H4 (cell line): ENCODE measurements around the gene CBX3. TPM values are rescaled to one million over a fixed set of nuclear protein-coding genes. Genes with fewer than 3 reads are reported as not detected.
"Not testable (repeated sequence)": the region's sequence is repeated elsewhere in the genome, so short reads cannot be mapped to it uniquely, and the experiment has no call there.

ENCODE experiments used
- DNase-seq: peaks from one replicate; pipeline ENCODE4 v3.0.0-alpha.2; 2015; ENCODE audit warnings: low spot score
- total RNA-seq: library from RNA; depleted of rRNA; stranded (reverse); fragments of >200 nt; shearing (Covaris generic); gene quantifications from 2 replicates; pipeline ENCODE4 v1.2.3, GENCODE V29; 2014; rRNA removed

The CBX3 gene
- total RNA-seq = 516 and 552 TPM in 2 replicates

DNA sequence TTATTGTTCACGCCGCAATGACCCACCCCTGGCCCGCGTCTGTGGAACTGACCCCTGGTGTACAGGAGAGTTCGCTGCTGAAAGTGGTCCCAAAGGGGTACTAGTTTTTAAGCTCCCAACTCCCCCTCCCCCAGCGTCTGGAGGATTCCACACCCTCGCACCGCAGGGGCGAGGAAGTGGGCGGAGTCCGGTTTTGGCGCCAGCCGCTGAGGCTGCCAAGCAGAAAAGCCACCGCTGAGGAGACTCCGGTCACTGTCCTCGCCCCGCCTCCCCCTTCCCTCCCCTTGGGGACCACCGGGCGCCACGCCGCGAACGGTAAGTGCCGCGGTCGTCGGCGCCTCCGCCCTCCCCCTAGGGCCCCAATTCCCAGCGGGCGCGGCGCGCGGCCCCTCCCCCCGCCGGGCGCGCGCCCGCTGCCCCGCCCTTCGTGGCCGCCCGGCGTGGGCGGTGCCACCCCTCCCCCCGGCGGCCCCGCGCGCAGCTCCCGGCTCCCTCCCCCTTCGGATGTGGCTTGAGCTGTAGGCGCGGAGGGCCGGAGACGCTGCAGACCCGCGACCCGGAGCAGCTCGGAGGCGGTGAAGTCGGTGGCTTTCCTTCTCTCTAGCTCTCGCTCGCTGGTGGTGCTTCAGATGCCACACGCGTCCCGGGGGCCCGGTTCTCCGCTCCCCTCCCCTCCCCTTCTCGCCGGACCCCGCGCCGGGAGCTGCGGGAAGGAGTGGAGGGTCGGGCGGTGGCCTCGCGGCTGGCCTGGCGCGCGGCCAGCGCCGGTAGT, at the start of gene CBX3:
CBX3 (plus strand) TSS at position 499 of the 772 bp plus-strand sequence. CDS start 1,254 bp downstream, outside the sequence.
- DNase-seq = peak; percentile 96

DNA sequence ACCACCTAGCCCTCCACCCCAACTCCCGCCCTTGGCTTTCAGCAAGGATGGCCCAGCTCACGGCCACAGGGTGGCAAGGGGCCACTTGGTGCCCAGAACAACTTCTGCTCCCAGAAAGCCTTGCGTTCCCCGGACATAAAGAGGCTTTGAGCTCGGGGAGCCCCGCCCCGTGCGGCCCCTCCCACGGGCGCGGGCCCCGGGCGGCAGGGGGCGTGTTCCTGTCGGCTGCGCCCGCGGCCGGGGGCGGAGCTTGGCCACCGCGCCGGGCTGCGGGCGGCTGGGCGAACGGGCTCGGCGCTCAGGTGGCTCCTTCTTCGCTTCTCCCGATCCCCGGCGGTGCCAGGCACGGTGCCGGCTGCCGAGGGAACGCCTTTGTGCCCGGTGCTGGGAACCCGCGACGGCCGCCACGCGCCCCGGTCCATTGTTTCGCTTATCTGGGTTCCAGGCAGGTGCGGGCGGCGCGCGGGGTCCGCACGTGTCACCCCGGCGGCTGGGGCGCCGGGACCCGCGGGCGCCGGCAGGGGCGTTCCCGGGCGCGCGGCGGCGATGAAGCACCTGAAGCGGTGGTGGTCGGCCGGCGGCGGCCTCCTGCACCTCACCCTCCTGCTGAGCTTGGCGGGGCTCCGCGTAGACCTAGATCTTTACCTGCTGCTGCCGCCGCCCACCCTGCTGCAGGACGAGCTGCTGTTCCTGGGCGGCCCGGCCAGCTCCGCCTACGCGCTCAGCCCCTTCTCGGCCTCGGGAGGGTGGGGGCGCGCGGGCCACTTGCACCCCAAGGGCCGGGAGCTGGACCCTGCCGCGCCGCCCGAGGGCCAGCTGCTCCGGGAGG, 49.4 kb upstream of the CBX3 start, which contains the start of gene NFE2L3:
NFE2L3 (plus strand) TSS at position 246 of the 829 bp plus-strand sequence; CDS start at position 547, 301 bp downstream.
- DNase-seq = peak; percentile 81

DNA sequence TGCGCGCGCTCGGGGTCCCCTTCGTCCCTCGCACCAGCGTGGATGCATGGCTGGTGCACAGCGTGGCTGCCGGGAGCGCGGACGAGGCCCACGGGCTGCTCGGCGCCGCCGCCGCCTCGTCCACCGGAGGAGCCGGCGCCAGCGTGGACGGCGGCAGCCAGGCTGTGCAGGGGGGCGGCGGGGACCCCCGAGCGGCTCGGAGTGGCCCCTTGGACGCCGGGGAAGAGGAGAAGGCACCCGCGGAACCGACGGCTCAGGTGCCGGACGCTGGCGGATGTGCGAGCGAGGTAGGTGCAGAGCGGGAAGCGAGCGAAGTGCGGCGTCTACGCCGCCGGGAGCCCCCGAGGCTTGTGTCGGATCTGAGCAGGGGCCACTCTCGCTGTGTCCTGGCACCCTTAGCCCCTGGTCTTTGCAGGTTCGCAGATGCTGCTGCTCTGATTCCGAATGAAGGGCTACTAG, 48.7 kb upstream of the CBX3 start:
- DNase-seq = not testable (repeated sequence)

- DNase-seq = no peak
Measured at GRCh38 chr7:26153241-26153822, 48.2 kb upstream of the CBX3 start.

DNA sequence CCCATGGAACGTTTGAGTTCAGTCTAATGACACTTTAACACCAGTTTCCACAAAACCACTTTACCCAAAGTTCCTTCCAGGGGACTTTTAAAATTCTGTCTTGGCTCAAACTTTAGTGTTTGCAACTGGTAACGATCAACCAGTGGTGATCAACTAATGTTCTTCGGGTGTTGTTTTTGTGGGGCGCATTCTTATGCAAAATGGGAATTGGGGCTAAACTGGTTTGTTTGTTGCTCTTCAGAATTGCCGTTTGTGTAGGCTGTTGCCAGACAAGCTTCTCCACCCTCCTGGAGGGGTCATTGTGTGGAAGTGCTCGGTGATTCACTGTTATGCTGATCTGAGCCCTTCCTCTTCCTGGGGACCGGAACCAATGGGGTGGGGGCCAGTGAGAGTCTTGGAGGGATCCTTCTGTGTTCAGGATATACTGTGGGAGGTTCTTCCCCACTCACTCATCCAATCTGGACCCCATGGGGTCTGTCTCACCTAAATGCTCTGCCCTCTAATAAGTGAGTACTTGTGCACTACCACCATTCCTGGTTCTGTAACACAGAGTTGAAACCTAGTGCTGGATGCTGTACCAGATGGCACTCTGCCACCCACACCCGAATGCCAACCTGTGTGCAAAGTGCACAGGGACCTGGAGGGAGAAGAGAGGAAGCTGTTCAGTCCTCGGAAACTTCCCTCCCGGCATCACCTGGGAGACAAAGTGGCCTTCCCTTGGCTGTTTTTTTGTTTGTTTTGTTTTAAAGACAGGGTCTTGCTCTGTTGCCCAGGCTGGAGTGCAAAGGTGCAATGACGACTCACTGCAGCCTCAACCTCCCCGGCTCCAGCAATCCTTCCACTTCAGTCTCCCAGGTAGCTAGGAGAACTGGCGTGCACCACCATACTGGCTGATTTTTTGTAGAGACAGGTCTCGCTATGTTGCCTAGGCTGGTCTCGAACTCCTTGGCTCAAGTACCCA, 47.4 kb upstream of the CBX3 start:
- no peak for DNase-seq

GRCh38 chr7:26155531-26156375, 45.8 kb upstream of the CBX3 start:
- DNase-seq = peak; percentile 85

DNA sequence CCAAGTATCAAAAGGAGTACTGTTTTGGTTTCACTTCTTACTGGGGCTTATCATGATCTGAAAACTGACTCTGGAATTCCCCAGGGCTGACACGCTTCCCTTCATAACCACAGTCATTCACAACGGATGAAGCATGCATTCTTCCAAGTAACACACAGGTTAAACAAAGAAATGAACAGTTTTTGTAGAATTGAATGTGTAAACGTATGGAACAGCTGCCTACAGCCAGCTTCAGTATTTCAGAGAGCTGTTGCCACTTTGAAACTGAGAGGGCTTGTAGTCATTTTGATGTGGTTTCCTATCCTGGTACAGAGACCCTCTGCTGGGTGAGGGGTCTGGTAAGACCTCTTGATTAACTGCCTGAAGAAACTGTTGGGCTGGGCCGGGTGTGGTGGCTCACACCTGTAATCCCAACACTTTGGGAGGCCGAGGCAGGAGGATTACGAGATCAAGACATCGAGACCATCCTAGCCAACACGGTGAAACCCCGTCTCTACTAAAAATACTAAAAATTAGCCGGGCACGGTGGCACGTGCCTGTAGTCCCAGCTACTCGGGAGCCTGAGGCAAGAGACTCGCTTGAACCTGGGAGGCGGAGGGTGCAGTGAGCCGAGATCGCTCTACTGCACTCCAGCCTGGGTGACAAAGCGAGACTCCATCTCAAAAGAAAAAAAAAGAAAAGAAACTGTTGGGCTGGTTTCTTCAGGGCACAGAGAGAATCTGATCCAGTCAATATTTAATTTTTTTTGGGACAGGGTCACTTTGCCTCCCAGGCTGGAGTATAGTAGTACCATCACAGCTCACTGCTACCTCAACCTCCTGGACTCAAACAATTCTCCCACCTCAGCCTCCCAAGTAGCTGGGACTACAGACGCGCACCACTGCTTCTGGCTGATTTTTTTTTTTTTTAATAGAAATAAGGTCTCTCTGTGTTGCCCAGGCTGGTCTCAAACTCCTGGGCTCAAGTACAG, 44.8 kb upstream of the CBX3 start:
- peak; percentile 98 for DNase-seq

DNA sequence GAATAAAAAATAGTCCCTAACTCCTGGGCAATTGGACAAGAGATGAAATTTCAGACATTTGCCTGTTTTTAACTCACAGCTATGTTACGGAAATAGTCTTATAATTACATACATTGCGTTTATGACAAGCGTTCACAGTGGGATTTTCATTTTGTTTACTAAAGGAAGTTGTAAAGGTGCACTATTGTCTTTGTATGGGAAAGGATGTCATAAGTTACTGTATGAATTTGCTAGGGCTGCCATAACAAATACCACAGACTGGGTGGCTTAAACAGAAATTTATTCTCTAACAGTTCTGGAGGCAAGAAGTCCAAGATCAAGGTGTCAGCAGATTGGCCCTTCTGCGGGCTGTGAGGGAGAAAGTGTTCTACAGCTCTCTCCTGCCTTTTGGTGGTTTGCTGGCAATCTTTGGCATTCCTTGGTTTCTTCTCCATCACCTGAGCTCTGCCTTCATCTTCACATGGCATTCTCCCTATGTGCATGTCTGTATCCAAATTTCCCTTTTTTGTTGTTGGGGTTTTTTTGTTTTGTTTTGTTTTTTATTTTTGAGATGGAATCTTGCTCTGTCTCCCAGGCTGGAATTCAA, 43.9 kb upstream of the CBX3 start:
- no peak for DNase-seq

GRCh38 chr7:26159243-26159642, 42.3 kb upstream of the CBX3 start:
- DNase-seq = no peak

- no peak for DNase-seq
Measured at GRCh38 chr7:26160896-26161295, 40.6 kb upstream of the CBX3 start.

DNA sequence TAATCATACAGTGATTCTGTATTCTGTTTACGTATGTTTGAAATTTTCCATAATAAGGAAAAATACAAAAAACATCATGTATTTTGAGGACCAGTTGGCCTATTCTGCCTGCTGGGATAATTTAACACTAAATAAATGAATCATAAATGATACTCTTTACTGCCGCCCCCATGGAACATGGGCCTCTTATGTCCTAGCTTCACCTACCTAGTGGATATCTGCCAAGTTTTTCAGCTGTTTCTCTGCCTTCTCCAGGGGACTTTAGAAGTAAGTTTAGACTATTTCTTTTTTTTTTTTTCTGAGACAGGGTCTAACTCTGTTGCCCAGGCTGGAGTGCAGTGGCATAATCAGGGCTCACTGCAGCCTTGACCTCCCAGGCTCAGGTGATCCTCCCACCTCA, 39.1 kb upstream of the CBX3 start:
- DNase-seq = no peak

DNA sequence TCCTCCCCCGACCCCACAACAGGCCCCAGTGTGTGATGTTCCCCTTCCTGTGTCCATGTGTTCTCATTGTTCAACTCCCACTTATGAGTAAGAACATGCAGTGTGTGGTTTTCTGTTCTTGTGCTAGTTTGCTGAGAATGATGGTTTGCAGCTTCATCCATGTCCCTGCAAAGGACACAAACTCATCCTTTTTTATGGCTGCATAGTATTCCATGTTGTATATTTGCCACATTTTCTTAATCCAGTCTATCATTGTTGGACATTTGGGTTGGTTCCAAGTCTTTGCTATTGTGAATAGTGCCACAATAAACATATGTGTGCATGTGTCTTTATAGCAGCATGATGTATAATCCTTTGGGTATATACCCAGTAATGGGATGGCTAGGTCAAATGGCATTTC, 37.7 kb upstream of the CBX3 start:
- not testable (repeated sequence) for DNase-seq

GRCh38 chr7:26165950-26166683, 35.4 kb upstream of the CBX3 start:
- no peak for DNase-seq

DNA sequence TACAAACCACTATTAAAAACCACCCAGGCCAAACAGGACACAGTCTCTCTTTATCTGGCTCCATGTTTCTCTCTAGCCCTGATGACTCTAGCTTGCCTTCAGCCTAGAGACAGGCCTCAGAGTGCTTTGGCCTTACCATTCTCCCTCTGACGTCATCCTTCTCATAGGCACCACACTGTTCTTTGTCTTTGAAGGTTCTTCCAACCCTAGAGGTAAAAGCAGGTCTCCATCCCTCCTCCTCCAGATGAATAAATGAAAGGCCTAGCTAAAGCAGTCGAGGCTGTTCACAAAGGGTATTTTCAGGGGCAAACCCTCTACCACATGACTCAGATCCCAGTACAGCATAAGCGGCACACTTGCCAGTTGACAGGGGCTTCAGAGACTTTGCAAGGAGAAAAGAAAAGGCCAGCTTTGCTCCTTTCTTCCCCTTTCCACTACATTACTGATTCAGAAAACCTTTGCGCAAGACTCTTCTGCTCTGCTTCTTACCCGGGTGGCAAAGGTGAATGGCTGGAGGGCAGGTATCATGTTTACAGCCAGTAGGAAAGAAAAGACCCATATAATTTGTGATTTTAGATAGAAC, 34.8 kb upstream of the CBX3 start:
- DNase-seq = no peak

DNA sequence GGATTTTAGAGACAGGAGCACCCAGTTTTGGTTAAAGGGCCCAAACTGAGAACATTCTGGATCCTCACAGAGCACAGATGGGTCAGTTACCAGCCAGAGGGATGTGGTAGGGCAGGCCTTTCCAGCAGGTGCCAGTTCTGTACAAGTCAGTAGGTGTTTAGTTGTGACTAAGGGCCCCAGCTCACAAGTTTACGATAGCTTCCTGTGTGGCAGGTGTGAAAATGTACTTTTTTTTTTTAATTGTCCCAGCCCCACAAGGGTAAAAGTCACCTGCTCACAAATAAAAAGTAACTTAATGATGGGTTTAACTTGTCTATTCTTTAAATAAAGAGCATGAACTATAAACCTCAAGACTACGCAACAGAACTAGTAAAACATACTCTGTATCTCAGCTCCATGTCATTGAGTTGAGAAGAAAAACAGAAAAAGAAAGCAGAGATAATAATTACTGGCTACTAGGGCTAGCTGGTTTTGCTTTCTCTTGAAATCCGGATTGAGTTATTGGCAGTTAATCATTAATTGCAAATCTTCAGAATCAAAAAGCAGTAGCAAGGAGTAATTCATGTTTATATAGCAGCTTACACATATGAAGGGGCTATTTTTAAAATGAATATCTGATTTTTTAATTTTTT, 34.1 kb upstream of the CBX3 start:
- no peak for DNase-seq

DNA sequence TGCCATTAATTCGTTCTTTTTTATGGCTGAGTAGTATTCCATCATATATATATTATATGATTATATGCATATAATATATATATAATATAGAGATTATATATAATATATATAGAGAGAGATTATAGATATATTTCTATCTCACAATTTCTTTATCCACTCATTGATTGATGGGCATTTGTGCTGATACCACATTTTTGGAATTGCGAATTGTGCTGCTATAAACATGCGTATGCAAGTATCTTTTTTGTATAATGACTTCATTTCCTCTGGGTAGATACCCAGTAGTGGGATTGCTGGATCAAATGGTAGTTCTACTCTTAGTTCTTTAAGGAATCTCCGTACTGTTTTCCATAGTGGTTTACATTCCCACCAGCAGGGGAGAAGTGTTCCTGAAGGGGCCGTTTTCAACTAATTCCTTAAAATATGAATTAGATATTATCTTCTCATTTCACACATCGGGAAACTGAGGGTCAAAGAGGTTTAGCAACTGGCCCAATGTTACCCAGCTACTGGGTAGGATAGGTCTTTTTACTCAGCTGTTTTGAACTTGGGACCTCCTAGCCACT, 33.0 kb upstream of the CBX3 start:
- DNase-seq = no peak

DNA sequence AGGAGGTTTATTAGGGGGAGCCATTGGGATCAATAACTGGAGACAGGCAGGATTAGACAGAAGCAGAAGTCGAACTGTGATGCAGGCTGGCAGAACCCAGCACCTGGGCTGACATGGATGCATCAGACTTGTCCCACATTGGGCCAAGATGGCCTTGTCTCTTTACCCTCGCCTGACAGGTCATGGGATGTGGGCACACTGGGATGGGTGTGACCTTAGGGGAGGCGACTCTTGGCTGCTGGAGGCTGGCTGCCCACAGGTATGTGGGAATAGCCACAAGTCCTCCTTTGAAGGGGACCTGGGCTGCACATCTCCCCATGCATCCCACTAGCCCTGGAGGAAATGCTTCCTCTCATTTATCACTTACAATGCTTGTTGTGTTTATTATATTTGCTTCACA, 32.3 kb upstream of the CBX3 start:
- no peak for DNase-seq
